ENCODE results near the gene RNH1.

The RNH1 gene

GRCh38 chr11:533586-534395 lies 26.7 kb upstream of the RNH1 start:
- H3K4me3 ChIP-seq (replicated peaks; ENCODE audit: low read depth, low read length) = peak overlapping the region; percentile 72
- no peak for TF ChIP-seq CTCF (IDR thresholded peaks at IDR 0.05; ENCODE audit: low read length, missing control alignments)
- no peak for DNase-seq (ENCODE audit: low read depth)

GRCh38 chr11:532986-533585 lies 26.0 kb upstream of the RNH1 start:
- TF ChIP-seq CTCF (IDR thresholded peaks at IDR 0.05; ENCODE audit: low read length, missing control alignments) = no peak
- no peak overlapping the region for H3K4me3 ChIP-seq (replicated peaks; ENCODE audit: low read depth, low read length)
- DNase-seq (ENCODE audit: low read depth) = no peak

GRCh38 chr11:532527-532985 lies 25.5 kb upstream of the RNH1 start:
- TF ChIP-seq CTCF (IDR thresholded peaks at IDR 0.05; ENCODE audit: low read length, missing control alignments) = no peak
- DNase-seq (ENCODE audit: low read depth) = no peak
- H3K4me3 ChIP-seq (replicated peaks; ENCODE audit: low read depth, low read length) = no peak overlapping the region

GRCh38 chr11:531919-532526 lies 25.0 kb upstream of the RNH1 start:
- H3K4me3 ChIP-seq (replicated peaks; ENCODE audit: low read depth, low read length) = no peak overlapping the region
- no peak for DNase-seq (ENCODE audit: low read depth)
- no peak for TF ChIP-seq CTCF (IDR thresholded peaks at IDR 0.05; ENCODE audit: low read length, missing control alignments)

GRCh38 chr11:530960-531831 lies 24.2 kb upstream of the RNH1 start:
- no peak for TF ChIP-seq CTCF (IDR thresholded peaks at IDR 0.05; ENCODE audit: low read length, missing control alignments)
- H3K4me3 ChIP-seq (replicated peaks; ENCODE audit: low read depth, low read length) = no peak overlapping the region
- no peak for DNase-seq (ENCODE audit: low read depth)

- no peak overlapping the region for H3K4me3 ChIP-seq (replicated peaks; ENCODE audit: low read depth, low read length)
- DNase-seq (ENCODE audit: low read depth) = no peak
- no peak for TF ChIP-seq CTCF (IDR thresholded peaks at IDR 0.05; ENCODE audit: low read length, missing control alignments)
These were observed 22.8 kb upstream of the RNH1 start for GRCh38 chr11:529728-530411.

Data from fibroblast of pulmonary artery (primary cell).